GM19099 (cell line): ENCODE data around the gene MAU2.

Experiments
- POLR2A ChIP-seq: IDR thresholded peaks from 3 replicates; pipeline ENCODE4 v1.6.1; 2011; ENCODE audit warnings: low read depth; ENCODE audit not compliant: insufficient read length; ENCODE audit errors: extremely low read depth

MAU2 gene

DNA sequence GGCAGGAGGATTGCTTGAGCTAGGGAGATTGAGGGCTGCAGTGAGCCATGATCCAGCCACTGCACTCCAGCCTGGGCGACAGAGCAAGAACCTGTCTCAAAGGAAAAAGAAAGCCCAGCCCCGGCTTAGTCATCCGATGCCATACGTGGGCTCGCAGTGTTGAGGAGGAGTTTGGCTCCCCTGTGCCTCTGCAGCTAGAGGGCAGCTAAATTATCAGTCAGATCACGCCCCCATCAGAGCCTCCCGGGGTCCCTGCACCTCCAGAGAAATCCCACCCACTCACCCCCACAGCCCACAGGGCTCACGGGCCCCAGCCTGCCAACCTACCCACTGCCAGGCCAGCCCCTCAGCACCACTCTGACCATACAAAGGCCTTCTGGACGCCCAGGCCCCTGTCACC lies 27.6 kb downstream of the MAU2 start:
- no peak for TF ChIP-seq POLR2A

DNA sequence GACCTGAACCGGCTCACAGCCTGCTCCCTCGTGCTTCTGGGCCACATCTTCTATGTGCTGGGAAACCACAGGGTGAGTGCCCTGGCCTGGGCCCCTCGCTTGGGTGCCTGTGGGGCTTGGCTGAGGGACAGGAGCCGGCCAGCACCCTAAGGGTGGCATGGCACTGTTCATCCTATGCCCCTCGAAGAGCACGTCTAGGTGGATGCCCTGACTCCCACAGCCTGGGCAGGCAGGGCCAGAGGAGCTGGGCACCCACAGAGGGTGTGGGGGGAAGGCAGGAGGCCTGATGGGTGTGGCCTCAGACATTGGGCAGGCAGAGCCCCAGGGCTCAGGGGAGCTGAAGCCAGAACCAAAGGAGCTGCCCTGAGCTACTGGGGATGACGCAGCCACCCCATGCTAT lies 28.7 kb downstream of the MAU2 start:
- no peak for TF ChIP-seq POLR2A

DNA sequence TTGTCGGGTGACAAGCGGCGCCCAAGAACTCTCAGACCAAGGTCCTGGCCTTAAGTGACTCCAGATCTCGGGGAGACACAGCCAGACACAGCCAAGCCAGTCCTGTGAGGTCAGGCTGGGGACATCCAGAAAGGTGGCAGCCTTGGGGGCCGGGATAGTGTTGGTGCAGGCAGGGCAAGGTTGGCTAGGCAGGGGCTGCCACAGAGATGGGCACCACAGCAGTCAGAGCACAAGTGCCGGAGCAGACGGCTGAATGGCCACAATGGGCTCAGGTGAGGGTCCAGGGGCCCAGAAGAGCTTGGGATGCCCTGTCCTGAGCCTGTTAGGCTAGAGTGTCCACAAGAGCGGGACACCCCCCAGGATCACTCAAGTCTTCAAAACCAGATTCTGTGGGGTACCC lies 32.2 kb downstream of the MAU2 start:
- no peak for TF ChIP-seq POLR2A

DNA sequence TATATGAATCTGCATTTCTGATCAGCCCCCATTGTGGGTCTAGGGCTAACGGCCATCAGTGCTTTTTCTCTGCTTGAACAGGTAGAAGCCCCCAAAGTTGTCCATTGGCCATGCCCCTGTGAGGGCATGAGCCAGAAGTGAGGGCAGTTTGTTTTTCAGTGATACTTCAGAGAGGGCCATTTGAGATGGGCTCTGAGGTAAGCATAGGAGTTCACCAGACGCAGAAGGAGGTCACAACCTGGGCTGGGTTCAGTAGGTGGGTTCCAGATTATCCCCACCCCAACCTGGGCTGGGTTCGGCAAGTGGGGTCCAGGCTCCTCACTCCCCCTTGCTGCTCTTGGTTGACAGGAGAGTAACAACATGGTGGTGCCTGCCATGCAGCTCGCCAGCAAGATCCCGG lies 33.4 kb downstream of the MAU2 start:
- TF ChIP-seq POLR2A: no peak

DNA sequence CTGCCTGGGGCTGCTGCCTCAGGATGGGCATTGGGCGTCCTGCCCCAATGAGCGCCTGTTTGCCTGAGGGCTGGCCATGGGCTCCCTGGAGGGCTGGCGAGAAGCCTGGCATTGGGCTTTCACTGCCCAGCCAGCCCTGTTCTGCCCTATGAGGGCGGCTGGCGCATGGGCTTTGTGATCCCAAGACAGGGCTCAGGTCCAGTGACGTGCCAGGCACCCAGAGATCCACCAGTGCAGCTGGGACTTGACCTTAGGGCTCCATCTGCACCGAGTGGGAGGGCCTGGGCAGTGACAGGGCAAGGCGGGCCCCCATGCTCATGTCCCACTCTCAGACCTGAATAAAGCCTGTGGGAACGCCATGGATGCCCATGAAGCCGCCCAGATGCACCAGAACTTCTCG lies 34.3 kb downstream of the MAU2 start:
- TF ChIP-seq POLR2A: no peak

DNA sequence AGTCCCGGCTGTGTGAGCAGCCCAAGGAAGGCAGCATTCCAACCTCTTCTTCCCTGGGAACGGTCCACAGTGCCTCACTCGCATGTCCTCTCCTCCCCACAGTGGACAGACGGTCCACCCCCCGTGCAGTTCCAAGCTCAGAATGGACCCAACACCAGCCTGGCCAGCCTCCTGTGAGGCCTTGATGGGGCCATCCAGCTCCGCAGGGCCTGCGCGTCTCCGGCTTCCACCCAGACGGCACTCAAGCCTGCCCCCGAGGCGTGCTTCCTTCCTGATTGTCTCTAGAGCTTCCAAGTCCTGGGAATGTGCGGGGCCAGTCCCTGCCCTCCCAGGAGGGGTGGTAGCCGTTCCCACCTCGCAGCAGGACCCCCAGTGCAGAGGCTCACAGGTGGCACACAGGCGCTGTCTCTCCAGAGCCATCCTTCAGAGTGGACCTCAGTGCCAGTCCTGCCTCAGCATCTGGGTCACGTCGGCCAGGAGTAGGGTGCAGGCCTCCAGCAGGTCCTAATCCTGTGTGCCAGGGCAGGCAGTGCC lies 35.0 kb downstream of the MAU2 start:
- no peak for TF ChIP-seq POLR2A

DNA sequence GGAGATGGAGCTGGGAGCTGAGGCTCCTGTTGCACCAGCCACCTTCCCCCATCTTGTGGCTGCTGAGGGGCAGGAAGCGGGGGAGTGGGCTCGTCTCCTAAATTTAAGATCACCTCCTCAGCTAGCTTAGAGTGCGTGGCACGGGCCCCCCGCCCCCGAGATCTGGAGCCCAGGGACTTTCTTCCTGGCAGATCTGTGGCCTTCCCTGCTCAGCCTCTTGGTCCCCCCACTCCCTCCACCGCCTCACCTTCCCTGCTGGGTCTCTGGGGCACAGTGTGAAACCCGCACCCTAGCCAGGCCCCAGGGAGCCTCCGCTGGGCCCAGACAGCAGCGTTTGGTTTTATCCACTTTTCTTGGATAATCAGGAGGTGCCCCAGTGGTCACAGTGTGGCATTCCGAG lies 35.9 kb downstream of the MAU2 start:
- no peak for TF ChIP-seq POLR2A

DNA sequence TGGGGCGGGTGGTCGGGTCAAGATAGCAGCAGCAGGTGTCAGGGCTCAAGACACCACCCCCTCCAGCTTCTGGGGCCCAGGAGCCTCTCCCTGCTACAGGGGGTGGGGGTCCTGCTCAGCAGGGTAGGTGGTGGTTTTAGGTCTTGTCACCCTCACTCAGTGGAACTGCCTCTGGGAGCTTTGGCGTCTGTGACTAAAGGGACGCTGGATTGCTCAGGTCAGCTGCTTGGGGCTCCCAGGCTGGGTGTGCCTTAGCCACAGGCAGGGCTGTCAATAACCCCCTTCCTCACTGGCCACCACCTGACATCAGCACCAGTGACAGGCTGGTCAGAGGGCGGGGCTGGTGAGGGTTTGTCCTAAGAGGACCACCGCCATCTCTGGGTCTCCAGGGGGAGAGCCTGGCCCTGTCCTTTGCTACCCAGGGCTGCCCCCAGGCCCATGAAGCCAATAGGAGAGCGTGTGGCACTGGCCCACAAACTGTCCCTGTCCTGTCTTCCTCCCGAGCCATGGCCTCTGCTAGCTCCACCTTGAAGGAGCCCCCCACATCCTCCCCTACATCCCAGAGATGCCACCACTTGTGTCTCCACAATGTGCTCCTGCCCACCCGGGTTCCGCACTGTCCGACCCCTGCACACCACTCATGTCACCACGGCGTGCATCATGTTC lies 36.4 kb downstream of the MAU2 start:
- no peak for TF ChIP-seq POLR2A

DNA sequence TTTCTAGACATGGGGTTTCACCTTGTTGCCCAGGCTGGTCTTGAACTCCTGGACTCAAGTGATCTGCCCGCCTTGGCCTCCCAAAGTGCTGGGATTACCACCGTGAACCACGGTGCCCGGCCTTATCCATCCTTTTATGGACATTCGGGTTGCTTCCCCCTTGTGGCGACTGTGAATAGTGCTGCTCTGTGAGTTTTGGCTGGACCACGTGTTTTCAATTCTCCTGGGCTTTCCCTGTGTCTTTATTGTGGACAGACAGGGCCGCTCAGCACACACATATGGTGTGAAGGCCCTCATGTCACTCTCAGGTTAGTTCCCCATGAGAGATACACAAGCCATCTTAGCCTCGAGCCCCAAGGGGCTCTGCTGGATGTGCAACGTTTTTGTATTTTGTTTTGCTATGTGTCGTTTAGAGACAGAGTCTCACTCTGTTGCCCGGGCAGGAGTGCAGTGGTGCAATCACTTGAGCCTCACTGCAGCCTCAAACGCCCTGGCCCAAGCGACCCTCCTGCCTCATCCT lies 40.5 kb downstream of the MAU2 start:
- TF ChIP-seq POLR2A: no peak

DNA sequence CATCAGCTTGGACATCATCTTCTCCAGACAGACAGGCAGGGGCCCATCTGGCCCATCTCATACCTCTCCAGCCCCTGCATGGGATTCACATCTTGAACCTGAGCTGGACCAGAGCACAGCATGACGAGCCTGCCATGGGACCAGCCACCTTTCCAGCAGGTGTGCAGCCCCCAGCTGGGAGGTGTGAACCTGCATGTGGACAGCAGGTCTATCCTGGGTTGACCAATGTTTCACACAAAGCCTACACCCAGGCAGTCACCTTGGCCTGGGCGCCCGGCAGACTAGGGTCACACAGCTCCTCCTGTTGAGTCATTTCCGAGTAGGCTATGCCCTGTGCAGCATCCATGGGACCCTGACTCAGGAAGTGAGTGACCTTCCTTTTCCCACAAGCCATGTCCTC lies 41.4 kb downstream of the MAU2 start:
- TF ChIP-seq POLR2A: no peak

DNA sequence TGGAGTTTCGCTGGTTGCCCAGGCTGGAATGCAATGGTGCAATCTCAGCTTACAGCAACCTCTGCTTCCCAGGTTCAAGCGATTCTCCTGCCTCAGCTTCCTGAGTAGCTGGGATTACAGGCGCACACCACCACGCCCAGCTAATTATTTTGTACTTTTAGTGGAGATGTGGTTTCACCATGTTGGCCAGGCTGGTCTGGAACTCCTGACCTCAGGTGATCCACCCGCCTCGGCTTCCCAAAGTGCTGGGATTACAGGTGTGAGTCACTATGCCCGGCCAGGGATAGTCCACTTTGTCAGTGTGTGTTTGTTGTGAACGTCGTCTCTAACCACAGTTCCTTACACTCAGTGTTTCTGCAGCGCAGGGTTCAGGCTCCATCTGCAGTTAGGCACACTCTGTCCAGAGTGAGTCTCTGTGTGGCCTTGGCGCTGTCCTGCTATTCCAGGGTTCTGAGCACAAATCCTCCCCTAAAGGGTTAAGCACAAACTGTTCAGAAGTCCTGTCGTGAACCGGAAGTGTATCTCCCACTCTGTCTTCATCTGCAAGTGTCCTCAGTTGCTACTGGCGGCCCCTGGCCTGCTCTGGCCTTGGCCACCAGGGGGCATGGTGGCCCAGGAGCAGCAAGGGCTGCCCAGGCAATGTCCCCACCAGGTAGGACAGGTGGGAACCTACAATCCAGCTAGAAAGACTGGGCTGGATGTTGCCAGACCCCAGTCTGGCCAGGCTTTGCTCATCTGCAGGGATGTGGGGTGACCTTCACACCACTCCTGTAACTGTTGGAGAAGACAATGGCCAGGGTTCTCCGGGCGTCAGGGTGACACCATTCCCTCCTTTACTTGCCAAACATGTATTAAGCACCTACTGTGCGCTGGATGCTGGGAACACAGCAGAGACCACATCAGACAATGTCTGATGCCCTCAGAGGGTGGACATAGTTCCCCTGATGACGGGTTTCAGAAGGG lies 46.1 kb downstream of the MAU2 start:
- TF ChIP-seq POLR2A: no peak

DNA sequence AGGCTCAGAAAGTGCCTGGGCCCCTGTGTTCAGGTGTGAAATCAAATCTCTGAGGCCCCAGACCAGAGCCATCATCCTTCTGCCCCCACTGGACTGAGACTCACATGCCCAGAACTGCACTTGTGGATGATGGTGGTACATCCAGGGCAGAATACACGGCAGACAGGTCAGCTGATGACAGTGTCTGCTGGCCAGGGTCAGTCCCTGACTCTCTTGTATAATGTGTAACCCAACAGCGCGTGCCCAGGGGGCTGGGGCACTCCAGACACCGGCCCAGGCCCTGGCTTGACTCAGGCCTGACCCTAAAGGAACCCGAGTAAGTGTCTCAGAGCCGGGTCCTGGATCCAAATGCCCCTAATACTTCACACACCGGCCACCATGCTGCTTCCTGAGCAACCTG lies 47.5 kb downstream of the MAU2 start:
- no peak for TF ChIP-seq POLR2A

DNA sequence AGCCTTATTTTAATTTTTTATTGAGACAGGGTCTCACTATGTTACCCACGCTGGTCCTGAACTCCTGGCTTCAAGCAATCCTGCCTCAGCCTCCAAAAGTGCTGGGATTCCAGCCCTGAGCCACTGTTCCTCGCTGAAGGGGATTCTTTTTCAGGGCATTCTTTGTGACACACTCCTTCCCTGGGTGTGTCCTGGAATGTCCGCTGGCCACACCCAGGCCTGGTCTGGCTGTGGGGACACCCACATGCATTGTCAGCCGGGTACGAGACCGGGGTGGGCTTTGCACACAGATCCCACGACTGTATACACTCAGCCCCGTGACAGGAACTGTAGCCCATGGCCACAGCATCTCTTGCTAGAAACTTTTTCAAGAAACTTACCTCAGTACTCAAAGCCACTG lies 50.4 kb downstream of the MAU2 start:
- TF ChIP-seq POLR2A: no peak

DNA sequence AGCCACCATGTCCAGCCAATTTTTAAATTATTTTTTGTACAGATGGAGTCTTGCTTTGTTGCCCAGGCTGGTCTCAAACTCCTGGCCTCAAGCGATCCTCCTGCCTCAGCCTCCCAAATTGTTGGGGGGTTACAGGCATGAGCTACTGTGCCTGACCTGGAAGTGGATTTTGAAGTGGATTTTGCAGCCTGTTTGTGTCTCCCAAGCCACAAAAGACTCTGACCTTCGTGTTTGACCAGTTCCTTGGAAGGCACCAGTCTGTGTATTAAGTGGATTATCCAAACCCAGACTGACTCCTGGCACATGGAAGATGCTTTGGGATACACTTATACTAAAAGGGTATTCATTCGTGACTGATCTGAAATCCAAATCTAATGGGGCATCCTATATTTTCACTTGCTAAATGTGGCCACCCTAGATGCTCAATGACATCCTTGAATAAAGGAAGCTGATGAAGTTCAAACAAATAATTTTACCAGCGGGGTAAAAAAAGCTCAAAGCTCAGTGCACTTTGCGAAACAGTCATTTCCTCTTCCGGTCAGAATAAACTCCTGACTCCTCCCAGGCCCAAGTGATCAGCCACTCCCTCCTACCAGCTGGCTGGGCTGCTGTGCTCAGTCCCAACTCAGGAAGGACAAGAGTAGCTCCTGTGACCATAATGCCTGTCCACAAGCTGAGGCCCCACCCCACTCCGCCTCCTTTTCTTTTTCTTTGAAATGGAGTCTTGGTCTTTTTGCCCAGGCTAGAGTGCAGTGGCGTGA lies 52.2 kb downstream of the MAU2 start:
- peak; percentile 46 for TF ChIP-seq POLR2A

DNA sequence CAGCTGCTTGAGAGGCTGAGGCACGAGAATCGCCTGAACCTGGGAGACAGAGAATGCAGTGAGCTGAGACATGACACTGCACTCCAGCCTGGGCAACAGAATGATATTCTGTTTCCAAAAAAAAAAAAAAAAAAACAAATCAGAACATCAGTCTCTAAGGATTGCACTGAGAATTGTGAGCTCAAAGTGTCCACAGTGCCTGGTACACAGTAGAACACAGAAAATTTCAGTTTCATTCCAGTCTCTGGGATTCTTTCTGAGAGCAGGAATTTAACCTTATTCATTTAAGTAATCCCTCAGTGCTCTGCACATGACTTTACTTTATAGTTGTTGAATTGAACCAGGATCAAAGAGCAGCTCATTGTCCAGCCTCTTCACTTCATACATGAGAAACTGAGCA lies 58.9 kb downstream of the MAU2 start:
- no peak for TF ChIP-seq POLR2A
